WERI-Rb-1 (cell line): Measurements from ENCODE around the gene FBXW7.

Source experiments
- DNase-seq: peaks from one replicate; pipeline ENCODE4 v3.0.0-alpha.2; 2020
- H3K27ac ChIP-seq: fragments of 250-450 bp; sonication (Bioruptor Pico); 2 replicates; pipeline ENCODE4 v1.5.1; 2020; ENCODE audit warnings: mild to moderate bottlenecking, moderate library complexity
- H3K27me3 ChIP-seq: fragments of 250-450 bp; sonication (Bioruptor Pico); 2 replicates; pipeline ENCODE4 v1.5.1; 2021; ENCODE audit warnings: mild to moderate bottlenecking, low read depth, moderate library complexity; ENCODE audit not compliant: insufficient read depth, severe bottlenecking
- H3K36me3 ChIP-seq: fragments of 250-450 bp; sonication (Bioruptor Pico); 2 replicates; pipeline ENCODE4 v1.5.1; 2020; ENCODE audit warnings: mild to moderate bottlenecking, moderate library complexity
- H3K4me3 ChIP-seq: 2 replicates; pipeline ENCODE4 v1.5.1; 2011; ENCODE audit warnings: low read depth, mild to moderate bottlenecking, control low read depth, low read length
- H3K9me3 ChIP-seq: fragments of 250-450 bp; sonication (Bioruptor Pico); 2 replicates; pipeline ENCODE4 v1.5.1; 2021; ENCODE audit warnings: mild to moderate bottlenecking, moderate library complexity; ENCODE audit not compliant: severe bottlenecking
- TF ChIP-seq, protein P1 (sequence below): IDR thresholded peaks from 2 replicates; pipeline ENCODE4 v1.5.1; 2011; ENCODE audit warnings: low read depth, mild to moderate bottlenecking, control low read depth, inconsistent platforms, low read length

FBXW7 gene

GRCh38 chr4:152510349-152511147 lies 25.3 kb downstream of the FBXW7 start:
- TF ChIP-seq, protein P1, sequence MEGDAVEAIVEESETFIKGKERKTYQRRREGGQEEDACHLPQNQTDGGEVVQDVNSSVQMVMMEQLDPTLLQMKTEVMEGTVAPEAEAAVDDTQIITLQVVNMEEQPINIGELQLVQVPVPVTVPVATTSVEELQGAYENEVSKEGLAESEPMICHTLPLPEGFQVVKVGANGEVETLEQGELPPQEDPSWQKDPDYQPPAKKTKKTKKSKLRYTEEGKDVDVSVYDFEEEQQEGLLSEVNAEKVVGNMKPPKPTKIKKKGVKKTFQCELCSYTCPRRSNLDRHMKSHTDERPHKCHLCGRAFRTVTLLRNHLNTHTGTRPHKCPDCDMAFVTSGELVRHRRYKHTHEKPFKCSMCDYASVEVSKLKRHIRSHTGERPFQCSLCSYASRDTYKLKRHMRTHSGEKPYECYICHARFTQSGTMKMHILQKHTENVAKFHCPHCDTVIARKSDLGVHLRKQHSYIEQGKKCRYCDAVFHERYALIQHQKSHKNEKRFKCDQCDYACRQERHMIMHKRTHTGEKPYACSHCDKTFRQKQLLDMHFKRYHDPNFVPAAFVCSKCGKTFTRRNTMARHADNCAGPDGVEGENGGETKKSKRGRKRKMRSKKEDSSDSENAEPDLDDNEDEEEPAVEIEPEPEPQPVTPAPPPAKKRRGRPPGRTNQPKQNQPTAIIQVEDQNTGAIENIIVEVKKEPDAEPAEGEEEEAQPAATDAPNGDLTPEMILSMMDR: no peak
- Histone ChIP-seq H3K9me3 (no peaks in the 10 kb centered on the region), H3K4me3 (no peak overlapping the region), H3K36me3 (no peaks in the 10 kb centered on the region), H3K27me3 (no peaks in the 10 kb centered on the region), H3K27ac (no peak overlapping the region)
- no peak for DNase-seq

DNA sequence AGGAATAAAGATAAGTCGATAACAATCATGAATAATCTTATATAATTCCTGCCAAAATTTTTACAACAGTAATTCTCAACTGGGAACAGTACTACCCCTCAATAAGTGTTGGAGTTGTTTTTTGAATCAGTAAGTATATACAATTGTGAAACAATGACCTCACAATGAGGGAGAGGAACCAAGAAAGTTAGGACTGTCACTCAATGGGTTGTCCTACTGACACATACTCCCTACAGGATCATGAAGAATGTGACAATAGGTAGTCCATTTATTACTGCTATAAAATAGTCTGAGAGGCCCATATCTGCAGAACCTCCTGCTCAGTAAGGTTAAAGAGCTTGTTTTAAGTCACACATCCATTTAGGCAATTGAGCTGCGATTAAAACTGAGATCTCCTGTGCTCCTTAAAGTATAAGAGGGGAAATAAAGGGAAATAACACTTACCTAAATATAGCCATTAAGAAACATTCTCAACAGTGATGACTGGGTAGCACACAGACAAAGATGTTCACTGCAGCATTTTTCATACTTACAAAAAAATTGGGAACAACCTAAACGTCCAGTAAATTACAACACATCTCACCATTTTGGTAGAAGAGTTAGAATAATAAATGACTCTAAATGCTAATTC lies 26.2 kb downstream of the FBXW7 start:
- H3K9me3 ChIP-seq: no peaks in the 10 kb centered on the region
- H3K27ac ChIP-seq: no peak overlapping the region
- H3K4me3 ChIP-seq: no peak overlapping the region
- H3K36me3 ChIP-seq: no peaks in the 10 kb centered on the region
- H3K27me3 ChIP-seq: no peaks in the 10 kb centered on the region
- TF ChIP-seq, protein P1: no peak
- no peak for DNase-seq

GRCh38 chr4:152508818-152509217 lies 27.1 kb downstream of the FBXW7 start:
- DNase-seq: no peak
- Histone ChIP-seq H3K27me3 (no peaks in the 10 kb centered on the region), H3K27ac (no peak overlapping the region), H3K9me3 (no peaks in the 10 kb centered on the region), H3K4me3 (no peak overlapping the region), H3K36me3 (no peaks in the 10 kb centered on the region)
- TF ChIP-seq, protein P1: no peak

GRCh38 chr4:152508386-152508785 lies 27.5 kb downstream of the FBXW7 start:
- TF ChIP-seq, protein P1: no peak
- Histone ChIP-seq H3K36me3 (no peaks in the 10 kb centered on the region), H3K4me3 (no peak overlapping the region), H3K9me3 (no peaks in the 10 kb centered on the region), H3K27me3 (no peaks in the 10 kb centered on the region), H3K27ac (no peak overlapping the region)
- no peak for DNase-seq

- no peak overlapping the region for H3K4me3 ChIP-seq
- H3K9me3 ChIP-seq: no peaks in the 10 kb centered on the region
- H3K36me3 ChIP-seq: no peaks in the 10 kb centered on the region
- TF ChIP-seq, protein P1: no peak
- DNase-seq: no peak
- no peaks in the 10 kb centered on the region for H3K27me3 ChIP-seq
- H3K27ac ChIP-seq: no peak overlapping the region
Measured at GRCh38 chr4:152503653-152504290, 32.1 kb downstream of the FBXW7 start.
